ENCODE measurements around the gene ADGRG6.

DNA sequence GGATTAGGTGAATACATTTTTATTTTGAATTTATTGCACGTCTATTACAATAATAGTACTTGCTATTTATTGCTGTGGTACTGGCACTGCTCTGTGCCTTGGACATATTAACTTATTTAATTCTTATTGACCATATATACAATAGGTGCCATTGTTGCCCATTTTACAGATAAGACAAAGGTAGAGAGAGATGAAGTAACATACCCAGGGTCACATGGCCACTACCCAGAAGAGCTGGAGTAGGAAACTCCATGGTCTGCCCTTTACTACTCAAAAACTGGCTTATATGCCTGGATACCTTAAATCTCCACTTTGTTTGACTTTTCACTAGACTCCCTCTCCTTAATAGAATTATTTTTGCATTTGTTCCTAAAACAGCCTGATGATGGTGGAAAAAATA, 67.5 kb downstream of the ADGRG6 start:
- TF ChIP-seq, protein P1, sequence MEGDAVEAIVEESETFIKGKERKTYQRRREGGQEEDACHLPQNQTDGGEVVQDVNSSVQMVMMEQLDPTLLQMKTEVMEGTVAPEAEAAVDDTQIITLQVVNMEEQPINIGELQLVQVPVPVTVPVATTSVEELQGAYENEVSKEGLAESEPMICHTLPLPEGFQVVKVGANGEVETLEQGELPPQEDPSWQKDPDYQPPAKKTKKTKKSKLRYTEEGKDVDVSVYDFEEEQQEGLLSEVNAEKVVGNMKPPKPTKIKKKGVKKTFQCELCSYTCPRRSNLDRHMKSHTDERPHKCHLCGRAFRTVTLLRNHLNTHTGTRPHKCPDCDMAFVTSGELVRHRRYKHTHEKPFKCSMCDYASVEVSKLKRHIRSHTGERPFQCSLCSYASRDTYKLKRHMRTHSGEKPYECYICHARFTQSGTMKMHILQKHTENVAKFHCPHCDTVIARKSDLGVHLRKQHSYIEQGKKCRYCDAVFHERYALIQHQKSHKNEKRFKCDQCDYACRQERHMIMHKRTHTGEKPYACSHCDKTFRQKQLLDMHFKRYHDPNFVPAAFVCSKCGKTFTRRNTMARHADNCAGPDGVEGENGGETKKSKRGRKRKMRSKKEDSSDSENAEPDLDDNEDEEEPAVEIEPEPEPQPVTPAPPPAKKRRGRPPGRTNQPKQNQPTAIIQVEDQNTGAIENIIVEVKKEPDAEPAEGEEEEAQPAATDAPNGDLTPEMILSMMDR (IDR thresholded peaks at IDR 0.05): no peak
- TF ChIP-seq POLR2A (IDR thresholded peaks at IDR 0.05): no peak
- no peak for TF ChIP-seq EP300 (IDR thresholded peaks at IDR 0.05)
- no peak for TF ChIP-seq POLR2AphosphoS5 (IDR thresholded peaks at IDR 0.05)

All from upper lobe of left lung (tissue), 4 donors.